Epidermal melanocyte (primary cell): ENCODE results near the gene ATN1.
A peak's percentile ranks its signal among the peaks of the same experiment; 100 is the strongest.
"Not testable (repeated sequence)": the region's sequence is repeated elsewhere in the genome, so short reads cannot be mapped to it uniquely, and the experiment has no call there.

Experiments used
- DNase-seq: peaks from one replicate; pipeline ENCODE4 v3.0.0; 2011; ENCODE audit warnings: low spot score; ENCODE audit not compliant: insufficient read length

Gene ATN1

GRCh38 chr12:6903722-6904121 is 24.0 kb upstream of the ATN1 start:
- DNase-seq: no peak

- DNase-seq: peak; percentile 97
Measured at GRCh38 chr12:6904280-6905276, 23.2 kb upstream of the ATN1 start, which contains the start of gene LRRC23. Gene LRRC23 (plus strand): TSS chr12:6904822. CDS start chr12:6905634, 812 bp downstream.

DNA sequence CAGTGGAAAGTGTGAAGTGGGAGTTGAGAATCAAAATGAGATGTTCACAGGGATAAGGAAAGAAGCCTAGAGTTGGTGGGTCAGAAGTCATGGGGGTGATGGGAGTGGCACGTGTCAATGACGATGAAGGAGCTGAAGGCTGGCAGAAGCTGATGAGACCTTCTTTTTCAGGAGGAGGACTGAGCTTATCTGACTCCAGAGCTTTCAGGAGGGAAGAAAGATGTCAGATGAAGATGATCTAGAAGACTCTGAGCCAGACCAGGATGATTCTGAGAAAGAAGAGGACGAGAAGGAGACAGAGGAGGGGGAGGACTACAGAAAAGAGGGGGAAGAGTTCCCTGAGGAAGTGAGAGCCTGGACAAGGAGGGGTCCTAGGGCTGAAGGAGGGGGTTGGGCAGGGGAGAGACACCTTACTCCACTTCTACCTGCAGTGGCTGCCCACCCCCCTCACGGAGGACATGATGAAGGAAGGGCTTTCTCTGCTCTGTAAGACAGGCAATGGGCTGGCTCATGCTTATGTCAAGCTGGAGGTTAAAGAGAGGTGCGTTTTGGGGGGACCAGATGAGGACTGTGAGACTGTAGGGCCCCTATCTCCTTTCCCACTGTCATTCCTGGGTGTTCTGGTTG is 22.2 kb upstream of the ATN1 start:
- no peak for DNase-seq

DNA sequence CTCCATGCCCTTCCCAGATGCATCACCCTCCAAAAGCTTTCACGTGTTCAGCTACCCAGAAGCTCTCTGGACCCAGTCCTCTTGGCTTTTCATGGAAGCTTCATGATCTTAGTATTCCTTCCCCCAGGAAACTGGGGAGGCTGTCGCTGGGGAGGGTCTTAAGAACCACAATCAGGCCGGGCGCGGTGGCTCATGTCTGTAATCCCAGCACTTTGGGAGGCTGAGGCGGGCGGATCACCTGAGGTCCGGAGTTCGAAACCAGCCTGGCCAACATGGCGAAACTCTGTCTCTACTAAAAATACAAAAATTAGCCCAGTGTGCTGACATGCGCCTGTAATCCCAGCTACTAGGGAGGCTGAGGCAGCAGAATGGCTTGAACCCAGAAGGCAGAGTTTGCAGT is 19.6 kb upstream of the ATN1 start:
- DNase-seq: not testable (repeated sequence)

GRCh38 chr12:6909421-6910145 is 18.2 kb upstream of the ATN1 start:
- DNase-seq: no peak

DNA sequence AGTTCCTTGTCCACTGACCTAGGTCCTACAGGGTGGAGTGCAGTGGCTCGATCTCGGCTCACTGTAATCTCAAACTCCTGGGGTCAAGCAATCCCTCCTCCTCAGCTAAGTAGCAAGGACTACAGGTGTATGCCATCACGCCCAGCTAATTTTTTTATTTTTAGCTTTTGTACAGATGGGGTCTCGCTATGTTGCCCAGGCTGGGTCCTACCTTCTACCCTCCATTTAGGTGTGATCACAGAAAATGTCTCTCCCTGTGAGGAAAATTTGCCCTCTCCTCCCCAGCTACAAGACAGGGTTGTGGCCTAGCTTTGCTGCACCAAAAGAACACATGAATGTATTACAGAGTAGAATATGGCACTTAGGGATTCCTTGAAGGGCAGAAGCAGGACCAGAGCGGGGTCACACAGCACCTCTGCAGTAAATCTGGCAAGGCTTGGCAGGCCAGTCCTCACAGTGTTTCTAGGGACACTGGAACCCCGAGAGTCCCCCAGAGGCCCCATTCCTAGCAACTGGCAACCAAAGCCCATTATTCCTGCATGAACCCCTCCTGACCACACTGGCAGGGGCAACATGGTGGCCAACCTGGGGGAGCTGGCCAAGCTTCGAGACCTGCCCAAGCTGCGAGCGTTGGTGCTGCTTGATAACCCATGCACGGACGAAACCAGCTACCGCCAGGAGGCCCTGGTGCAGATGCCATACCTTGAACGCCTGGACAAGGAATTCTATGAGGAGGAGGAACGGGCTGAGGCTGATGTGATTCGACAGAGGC is 15.4 kb upstream of the ATN1 start:
- DNase-seq: no peak

DNA sequence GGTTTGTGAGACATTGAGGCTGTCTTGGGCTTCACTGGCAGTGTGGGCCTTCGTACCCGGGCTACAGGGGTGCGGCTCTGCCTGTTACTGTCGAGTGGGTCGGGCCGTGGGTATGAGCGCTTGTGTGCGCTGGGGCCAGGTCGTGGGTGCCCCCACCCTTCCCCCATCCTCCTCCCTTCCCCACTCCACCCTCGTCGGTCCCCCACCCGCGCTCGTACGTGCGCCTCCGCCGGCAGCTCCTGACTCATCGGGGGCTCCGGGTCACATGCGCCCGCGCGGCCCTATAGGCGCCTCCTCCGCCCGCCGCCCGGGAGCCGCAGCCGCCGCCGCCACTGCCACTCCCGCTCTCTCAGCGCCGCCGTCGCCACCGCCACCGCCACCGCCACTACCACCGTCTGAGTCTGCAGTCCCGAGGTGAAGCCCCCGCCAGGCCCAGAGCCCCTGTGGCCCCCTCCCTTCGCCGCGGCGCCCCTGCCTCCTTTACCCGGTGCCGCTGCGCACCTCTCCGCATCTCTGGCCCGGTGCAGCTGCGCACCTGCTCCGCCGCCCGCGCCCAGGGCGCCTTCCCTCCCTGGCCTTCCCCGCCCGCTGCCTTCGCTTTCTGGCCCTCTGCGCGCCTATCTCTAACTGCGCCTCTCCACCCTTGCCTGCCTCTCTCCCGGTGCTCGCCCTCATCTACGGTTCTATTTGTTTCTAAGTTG is 13.4 kb upstream of the ATN1 start, which contains the start of gene ENO2:
ENO2 (plus strand) TSS at position 335 of the 701 bp plus-strand sequence. CDS start 1,253 bp downstream, outside the sequence.
- DNase-seq: peak; percentile 69

- DNase-seq: no peak
Measured at GRCh38 chr12:6914947-6915788, 12.6 kb upstream of the ATN1 start.

GRCh38 chr12:6915789-6916285 is 11.9 kb upstream of the ATN1 start:
- no peak for DNase-seq

- DNase-seq: no peak
Measured at GRCh38 chr12:6916426-6917200, 11.1 kb upstream of the ATN1 start.

DNA sequence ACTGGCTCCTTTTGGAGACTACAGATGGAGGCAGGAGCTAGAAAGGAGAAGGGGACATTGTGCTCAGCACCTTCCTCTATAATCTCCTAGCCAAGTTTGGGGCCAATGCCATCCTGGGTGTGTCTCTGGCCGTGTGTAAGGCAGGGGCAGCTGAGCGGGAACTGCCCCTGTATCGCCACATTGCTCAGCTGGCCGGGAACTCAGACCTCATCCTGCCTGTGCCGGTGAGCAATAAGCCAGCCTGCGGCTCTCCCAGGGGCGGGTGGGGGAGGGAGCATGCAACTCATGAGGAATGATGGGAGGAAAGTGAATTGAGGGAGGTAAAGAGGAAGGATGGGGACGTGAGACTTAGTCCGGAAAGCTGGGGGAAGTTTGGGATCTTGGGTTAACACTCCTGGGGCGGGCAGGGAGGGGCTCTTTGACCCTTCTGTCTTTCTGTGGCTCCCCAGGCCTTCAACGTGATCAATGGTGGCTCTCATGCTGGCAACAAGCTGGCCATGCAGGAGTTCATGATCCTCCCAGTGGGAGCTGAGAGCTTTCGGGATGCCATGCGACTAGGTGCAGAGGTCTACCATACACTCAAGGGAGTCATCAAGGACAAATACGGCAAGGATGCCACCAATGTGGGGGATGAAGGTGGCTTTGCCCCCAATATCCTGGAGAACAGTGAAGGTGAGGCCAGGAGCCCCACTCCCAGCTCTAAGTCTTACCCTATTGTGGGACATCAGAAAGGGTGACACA is 10.1 kb upstream of the ATN1 start:
- no peak for DNase-seq

GRCh38 chr12:6919588-6919987 is 8.2 kb upstream of the ATN1 start:
- DNase-seq: no peak

GRCh38 chr12:6921539-6921938 is 6.2 kb upstream of the ATN1 start:
- no peak for DNase-seq

DNA sequence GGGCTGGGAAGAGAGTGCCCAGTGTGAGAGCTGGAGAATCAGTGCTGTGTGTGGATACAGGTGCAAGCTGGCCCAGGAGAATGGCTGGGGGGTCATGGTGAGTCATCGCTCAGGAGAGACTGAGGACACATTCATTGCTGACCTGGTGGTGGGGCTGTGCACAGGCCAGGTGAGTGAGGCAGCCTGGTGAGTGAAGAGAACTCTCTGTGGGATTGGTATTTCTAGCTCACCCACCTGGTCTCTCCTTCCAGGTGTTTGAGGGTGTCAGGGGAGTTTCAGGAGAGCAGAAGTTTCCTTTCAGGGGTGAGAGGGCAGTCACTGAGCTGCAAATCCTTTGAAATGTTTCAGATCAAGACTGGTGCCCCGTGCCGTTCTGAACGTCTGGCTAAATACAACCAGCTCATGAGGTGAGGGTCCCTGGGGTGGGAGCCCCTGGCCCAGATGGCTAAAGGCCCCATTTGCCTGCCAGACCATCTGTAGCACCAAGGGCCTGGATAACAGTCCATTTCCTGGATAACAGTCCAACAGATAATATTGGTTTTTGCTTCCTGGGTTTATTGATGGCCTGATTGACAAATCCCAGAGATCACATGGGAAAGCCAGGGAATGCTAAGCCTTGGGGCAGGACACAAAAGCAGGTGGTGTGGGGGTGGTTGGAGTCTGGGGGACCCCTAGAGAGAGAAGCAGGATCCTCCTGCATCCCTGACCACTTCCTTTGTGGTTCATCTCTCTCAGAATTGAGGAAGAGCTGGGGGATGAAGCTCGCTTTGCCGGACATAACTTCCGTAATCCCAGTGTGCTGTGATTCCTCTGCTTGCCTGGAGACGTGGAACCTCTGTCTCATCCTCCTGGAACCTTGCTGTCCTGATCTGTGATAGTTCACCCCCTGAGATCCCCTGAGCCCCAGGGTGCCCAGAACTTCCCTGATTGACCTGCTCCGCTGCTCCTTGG is 5.5 kb upstream of the ATN1 start:
- DNase-seq: no peak

GRCh38 chr12:6923003-6923732 is 4.6 kb upstream of the ATN1 start:
- DNase-seq: no peak

DNA sequence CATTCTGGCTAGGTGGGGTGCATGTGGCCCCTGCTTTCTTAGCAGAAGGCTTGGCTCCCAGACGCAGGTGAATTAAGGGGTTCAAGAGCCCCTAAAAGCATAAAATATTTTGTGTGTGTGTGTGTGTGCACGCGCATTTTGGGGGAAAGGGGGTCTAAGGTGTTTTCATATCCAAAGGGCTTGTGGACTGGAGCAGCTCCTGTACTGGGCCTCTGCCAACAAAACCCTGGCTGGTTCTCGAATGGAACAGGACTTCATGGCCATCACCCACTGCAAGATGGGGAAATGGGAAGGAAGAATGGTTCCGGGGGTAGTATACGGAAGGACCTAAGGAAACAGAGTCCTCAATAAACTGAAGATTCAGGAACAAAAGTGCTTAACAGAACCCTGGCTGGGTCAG is 3.9 kb upstream of the ATN1 start:
- DNase-seq: no peak
